ENCODE measurements around the gene MKKS.
A peak's percentile ranks its signal among the peaks of the same experiment; 100 is the strongest.
"Not testable (repeated sequence)": the region's sequence is repeated elsewhere in the genome, so short reads cannot be mapped to it uniquely, and the experiment has no call there.

MKKS gene

DNA sequence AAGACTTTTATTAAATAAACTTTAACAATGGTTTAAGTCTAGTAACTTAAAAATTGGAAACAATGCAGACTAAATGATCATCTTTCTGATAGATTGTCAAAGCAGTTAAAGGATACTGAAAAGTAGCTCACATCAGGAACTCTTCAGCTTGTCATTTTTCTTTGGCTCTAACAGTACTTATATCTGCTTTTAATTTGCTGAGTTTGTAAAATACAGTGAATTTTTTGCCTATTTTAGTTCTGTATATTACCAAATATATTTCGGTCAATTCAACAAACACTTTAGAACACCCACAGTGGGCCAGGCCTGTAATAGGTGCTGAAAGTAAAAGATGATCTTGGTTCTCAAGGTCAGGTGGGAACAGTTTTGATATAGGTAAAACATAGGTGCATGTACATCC lies 22.3 kb downstream of the MKKS start:
- no peak for DNase-seq

DNA sequence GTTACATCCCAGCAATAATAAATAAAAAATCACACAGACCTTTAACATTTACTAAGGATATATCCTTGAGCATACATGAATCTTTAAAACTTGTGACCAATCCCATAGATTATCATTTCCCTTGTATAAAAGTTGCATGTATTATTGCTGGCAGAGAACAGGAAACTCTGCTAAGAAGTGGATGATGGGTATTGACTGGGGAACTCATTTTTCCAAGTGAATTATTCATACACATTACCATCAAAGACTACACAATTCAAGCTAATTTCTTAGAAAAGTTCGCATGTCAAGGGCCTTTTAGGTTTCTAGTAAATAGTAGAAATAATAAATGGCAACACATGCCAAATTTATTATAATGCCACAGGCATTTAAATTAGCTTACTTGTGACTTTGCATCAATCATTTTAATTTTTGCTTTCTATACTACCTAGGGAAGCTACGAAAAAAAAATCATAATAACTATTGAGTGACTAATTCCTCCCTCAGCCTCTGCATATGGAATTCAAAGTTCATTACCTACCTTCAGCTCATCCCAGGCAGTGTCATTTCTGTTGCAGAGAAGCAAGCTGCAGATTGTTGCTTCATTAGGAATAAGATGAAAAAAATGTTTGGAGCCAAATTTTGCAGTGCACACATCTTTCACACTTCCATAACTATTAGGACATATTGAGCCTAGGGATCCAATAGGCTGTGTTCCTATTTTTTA lies 25.8 kb downstream of the MKKS start:
- no peak for DNase-seq

DNA sequence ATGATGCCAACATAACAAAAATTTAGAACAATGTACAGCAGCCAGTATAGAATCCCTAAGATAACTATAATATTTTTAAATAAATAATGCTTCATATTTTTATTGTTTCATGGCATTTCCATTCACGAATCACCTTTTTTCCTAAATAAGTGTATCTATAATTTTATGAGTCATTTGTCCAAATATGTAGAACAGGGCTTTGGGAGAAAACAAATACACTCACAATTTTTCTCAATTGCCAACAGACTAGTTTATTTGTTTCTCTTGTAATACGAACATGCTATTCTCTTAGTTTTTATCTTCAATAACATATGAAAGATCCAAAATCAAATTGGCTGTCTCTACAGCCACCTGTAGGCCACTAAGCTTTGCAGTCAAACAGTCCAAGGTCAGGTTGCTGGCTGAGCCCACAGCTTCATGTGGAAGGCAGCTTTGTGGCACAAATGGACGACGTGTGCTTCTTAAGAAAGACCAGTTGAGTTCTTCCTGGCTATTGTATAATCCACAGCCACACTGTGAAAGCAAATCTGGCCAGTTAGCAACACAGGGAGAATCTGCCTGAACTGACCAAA lies 29.0 kb downstream of the MKKS start:
- no peak for DNase-seq

DNA sequence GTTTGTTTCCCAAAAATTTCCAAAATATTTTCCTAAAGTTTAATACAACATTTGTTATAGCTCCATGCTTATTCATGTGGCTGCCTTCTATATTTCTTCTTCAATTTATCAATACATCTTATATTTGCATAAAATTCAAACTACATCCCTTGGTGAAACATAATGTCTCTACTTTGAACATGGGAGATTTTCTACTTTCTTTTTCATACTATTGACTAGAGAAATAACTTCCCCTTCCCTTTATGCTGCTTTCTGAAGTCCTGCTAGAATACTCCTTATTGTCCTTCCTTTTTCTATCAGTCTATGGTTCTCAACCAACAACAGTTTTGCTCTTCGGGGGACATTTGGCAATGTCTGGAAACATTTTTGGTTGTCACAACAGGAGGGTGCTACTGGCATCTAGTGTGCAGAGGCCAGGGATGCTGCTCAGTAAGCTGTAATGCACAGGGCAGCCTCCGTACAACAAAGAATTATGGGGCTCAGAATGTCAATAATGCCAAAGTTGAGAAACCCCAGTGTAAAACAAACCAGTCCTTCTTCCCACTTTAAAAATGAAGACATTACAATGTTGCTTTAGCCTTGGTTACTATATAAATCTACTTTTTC lies 29.9 kb downstream of the MKKS start:
- DNase-seq: peak; percentile 17 to 38

DNA sequence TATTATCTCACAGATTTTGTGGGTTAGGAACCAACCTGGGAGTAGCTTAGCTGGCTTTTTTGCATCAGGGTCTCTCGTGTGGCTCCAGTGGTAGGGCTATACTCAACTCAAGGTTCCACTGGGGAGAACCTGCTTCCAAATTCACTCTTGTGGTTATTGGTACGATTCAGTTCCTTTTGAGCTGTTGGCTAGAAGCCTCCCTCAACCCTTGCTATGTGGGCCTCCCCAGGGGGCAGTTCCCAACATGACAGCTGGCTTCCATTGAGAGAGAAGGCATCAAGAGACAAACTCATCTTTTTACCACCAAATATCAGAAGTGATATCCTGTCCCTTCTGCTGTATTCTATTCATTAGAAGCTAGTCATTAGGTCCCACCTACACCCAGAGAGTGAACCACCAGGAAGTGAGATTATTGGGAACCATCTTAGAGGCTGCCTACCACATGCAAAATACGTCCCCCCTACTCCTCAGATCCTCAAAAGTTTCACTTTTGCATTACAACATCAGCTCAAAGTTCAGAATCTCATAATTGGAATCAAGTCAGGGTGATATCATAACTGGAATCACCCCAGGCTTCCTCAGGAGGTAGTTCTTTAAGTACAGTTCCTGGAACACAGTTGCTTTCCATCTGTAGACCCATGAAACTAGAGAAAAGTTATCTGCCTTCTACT lies 30.9 kb downstream of the MKKS start:
- no peak for DNase-seq

DNA sequence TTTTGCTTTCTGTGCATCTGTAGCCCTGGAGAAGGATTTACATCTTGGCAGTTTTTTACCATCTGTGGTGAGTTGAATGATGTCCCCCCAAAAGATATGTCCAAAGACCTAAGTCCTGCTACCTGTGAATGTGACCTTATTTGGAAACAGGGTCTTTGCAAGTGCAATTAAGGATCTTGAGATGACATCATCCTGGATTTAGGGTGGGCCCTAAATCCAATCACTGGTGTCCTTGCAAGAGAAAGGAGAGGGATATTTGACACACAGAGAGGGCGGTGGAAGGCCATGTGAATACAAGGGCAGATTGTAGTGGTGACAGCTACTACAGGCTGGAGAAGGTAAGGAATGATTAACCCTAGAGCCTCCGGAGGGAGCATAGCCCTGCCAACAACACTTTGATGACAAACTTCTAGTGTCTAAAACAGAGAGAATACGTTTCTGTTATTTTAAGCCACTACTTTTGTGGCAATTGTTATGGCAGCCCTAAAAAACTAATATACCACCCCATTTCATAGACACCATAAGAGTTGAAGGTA lies 35.1 kb downstream of the MKKS start:
- no peak for DNase-seq

DNA sequence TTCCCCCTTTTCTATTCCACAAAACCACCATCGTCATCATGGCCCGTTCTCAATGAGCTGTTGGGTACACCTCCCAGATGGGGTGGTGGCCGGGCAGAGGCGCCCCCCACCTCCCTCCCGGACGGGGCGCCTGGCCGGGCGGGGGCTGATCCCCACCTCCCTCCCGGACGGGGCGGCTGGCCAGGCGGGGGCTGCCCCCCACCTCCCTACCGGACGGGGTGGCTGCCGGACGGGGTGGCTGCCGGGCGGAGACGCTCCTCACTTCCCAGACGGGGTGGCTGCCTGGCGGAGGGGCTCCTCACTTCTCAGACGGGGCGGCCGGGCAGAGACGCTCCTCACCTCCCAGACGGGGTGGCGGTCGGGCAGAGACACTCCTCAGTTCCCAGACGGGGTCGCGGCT lies 39.3 kb downstream of the MKKS start:
- DNase-seq: not testable (repeated sequence)

DNA sequence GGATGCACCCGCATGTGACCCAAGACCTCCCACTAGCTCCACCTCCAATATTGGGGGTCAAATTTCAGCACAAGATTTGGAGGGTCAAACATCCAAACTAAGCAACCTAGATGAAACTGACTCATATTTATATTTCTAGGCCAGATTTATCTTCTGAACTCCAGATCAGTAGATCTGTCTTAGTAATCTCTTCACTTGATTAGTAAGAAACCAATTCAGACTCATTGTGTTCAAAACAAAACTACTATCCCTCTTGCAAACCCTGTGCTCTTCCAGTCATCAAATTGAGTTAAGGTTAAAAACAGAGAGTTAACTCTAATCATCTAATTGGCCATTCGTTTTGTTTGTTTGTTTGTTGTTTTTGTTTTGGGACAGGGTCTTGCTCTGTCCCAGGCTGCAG lies 43.3 kb downstream of the MKKS start:
- DNase-seq: no peak

DNA sequence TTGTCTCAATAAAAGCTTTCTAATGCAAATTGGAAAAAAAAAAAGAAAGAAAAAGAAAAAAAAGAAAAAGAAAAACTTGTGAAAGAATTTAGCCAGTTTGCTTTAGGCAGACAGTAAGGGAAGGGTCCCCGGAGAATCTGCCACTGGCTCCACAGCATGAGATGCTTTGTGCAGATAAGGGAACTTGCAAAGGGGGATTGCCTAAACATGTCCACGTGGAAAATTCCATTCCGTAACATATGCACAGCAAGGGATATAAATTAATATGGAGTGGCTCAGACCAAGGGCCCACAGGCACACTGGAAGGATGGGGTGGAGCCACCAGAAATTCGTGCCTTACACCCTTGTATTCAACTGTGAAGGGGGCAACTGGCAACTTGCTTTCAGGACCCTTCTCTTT lies 45.4 kb downstream of the MKKS start:
- no peak for DNase-seq

DNA sequence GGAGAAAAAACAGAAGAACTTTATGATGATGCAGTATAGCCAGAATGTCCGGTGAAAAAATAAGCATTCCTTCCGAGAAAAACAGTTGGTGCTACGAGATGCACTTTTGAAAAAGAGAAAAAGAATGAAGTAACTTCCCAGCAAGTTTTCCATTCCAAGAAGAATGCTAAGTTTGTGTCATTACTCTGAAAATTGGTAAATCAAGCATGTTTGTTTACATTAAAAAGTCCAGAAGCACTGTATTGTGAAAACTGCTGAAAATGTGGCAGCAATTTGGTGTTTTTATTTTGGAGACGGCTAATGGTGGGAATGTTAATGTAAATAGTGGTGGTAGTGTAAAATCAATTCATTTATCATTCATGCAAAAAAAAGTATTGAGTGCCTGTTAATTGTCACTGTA lies 46.3 kb downstream of the MKKS start:
- DNase-seq: no peak

DNA sequence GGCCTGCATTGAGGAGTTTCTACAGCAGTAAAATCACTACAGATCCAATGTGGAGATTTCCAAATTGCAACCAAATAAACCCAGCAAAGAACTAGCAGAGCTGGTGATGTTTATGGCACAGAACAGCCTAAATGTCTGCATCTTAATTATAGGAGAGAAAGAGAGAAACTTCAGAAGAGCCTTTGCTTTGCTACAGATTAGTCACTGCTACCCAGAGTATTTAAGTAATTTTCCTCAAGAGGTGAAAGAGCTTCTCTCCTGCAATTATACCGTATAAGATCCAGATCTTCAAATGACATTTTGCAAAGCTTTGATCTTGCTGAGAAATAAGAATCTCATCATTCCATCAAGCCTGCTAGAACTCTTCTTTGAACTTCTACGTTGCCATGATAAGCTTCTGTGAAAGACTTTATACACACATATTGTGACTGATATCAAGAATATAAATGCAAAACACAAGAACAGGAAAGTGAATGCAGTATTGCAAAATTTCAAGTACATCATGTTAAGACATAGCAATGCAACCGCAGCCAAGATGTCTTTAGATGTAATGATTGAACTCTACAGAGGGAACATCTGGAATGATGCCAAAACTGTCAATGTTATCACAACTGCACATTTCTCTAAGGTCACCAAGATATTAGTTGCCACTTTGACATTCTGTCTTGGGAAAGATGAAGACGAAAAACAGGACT lies 48.0 kb downstream of the MKKS start:
- no peak for DNase-seq

DNA sequence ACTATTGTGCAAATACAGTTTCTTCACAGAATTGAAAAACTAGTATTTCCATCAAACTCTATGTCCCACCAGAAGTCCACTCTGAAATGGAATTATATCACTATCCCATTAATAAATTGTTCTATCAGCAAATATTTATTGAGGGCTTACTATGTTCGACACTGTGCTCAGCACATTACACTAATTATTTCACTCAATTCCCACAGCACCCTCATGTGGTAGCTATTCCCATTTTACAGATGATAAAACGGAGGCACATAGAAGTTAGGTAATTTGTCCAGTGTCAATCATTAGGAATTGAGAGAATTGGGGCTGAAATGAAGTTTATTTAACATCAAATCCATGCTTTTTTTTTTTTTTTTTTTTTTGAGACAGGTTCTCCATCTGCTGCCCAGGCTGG lies 52.5 kb downstream of the MKKS start:
- DNase-seq: no peak

DNA sequence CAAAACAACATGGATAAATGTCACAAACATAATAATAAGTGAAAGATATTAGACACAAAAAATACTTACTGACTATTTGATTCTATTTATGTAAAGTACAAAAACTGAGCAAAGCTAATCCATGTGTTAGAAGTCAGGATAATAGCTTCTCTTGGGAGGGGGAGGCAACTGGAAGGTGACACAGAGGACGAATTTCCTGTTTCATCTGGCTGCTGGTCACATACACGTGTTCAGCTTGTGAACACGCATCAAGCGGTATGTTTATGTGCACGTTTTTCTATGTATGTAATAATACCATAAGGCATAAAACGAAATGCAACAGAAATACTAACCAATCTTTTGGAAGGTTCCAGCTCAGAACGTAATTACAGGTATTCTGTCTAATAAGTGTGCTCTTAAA lies 54.3 kb downstream of the MKKS start:
- no peak for DNase-seq

DNA sequence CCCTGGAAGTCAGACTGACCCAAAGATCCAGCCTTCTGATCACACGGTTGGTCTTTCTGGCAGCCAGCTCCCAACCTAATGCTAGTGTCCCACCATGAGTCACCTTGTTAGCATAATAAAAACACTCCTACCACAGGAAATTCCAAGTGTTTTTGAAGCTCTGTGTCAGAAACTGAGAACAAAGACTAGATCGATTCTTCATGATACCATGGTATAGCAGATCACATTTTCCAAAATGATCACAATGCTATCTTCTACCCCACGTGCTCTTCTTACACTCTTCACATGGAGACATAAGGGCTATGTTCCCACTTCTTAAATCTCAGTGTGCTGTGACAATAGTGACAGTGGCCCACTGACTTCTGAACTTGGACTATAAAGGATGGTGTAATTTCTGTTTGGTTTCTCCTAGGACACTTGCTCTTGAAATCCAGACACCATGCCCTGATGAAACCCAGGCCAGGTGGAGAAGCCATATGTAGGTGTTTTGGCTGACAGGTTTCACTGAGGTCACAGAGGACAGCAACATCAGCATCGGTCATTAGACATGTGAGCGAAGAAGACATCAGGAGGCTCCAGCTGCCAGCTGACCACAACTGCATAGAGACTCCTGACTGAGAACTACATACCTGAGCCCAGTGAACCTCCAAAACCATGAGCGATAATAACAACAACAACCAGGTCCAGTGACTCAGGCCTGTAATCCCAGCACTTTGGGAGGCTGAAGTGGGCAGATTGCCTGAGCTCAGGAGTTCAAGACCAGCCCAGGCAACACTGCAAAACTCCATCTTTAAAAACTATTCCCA lies 57.5 kb downstream of the MKKS start:
- DNase-seq: no peak

DNA sequence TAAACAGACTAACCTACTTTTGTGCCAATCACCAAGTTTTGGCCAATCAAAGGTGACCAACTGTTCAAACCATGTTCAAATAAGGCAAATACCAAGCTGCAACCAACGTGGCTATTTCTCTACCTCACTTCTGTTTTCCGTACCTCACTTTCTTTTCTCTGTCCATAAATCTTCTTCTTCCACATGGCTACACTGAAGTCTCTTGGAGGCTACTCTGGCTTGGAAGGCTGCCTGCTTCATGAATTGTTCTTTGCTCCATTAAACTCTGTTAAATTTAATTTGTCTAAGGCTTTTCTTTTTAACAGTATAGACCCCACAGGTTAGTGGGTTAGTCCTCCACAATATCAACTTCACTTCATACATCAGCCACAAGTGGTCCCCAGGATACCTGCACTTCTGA lies 58.8 kb downstream of the MKKS start:
- no peak for DNase-seq

DNA sequence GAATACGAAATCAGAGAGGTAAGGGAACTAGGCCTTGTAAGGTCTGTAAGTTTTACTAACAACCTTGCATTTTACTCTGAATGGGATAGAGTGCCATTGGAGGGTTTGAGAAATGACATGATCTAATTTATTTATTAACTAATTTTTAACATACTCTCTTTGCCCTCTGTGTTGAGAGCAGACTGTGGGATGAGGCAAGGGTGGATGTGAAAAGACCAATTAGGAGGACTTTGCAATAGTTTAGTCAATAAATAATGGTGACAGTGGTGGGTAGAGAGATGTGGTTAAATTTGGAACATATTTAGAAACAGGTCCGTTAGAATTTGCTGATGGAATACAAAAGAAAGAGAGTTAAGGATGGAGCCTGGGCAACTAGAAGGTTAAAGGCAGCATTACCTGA lies 60.0 kb downstream of the MKKS start:
- no peak for DNase-seq

DNA sequence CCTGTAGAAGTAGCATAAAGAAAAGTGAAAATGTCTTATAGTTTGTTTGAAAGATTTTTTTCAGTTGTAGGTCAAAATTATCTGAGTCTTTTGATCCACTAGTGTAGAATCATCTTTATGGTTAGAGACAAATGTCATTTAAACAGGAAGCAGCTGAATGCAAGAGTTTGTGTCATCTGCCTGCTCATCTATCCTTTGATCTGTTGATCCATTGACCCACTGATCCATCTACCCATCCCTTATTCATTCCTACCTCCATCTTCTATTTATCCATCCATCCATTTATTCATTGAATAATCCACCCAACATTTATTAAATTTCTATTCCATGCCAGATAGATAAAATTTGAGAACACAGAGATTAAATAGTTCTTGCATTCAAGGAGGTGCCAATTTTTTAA lies 62.6 kb downstream of the MKKS start:
- DNase-seq: no peak

DNA sequence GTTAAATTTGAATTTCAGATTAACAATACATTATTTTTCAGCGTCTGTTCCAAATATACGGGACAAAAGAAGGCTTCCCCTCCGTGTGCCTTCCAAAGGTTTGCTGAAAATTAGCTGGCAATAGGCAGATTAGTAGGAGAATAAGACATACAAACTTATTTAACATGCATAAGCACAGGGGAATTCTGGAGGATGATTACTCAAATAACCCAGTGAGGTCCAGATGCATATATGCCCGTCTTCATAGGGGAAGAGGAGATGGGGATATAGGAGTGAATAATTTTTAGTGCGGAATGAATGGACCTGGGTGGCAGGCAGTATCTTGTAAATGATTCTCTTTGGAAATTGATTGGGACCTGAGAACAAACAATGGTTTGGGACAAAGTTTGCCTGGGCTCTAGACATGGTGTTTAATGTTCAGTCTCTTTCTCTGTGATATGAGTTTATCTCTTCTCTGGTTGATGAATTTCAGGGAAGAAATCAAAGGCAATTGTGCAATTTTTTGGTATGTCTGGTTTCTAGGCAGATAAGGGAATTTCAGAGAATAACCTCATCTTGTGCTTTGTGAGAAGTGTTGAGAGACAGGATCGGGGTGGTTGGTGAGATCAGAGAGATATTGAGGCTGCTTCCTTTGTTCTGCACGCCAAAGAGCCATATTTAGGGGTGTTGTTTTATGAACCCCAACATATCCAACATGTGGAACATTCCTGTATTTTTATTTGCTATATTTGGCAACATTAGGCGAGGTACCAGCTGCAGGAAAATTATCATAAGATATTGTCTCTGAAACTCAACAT lies 63.7 kb downstream of the MKKS start:
- DNase-seq: no peak

DNA sequence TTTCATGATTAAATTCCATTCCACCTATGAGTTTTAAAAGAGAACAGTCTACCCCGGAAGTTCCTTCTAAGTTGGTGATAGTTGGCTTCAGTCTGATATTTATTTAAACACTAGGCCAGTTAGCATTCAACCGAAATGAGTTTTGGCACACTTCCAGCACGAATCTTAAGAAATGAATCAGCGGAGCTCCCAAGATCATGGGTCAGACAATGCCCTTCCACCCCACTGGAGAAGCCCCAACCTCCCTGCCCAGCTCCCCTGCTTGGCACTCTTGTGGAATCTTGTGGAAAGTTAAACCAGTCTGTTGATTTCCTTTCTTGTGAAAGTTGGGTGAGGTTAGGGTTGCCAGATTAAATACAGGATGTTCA lies 64.3 kb downstream of the MKKS start:
- no peak for DNase-seq

DNA sequence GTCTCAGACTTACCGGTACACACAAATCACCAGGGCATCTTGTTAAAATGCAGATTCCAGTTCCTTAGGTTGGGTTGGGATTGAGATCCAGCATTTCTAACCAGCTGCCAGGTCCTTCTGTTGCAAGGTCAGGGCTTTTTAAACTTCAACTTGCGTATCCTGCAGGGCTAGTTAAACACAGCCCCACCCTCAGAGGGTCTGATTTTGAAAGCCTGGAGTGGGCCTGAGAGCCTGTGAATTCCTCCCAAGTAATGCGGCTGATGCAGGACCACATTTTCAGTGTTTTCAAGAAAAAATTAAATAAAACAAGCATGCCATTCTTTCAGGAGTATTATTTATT lies 65.3 kb downstream of the MKKS start:
- no peak for DNase-seq

DNA sequence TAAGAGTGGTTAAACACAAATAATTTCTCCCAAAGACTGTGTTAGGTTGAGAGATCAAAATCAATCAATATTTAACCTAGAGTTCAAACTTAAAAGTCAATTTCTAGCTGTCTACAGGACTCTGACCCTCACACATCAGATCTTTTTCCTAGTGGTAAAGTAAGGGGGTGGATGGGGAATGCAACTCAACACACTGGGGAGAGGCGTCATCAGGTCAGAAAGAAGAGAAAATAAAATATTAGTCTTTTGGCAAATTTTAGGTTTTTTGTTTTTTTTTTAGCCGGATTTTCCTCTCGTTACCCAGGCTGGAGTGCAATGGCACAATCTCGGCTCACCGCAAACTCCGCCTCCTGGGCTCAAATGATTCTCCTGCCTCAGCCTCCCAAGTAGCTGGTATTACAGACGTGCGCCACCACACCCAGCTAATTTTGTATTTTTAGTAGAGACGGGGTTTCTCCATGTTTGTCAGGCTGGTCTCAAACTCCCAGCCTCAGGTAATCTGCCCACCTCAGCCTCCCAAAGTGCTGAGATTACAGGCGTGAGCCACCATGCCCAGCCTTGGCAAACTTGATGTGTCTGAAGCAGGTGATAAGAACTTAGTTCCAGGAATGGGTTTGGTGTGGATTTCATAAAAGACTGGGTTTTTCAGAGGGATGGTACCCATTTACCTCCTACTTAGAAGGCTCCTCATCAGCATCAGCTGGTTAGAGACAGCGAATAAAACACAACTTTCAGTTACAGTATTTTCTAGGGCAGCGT lies 65.9 kb downstream of the MKKS start:
- no peak for DNase-seq

Data from Kasumi-1 (cell line).